ENCODE measurements around the gene JARID2.
"Not testable (repeated sequence)": the region's sequence is repeated elsewhere in the genome, so short reads cannot be mapped to it uniquely, and the experiment has no call there.

The JARID2 gene

GRCh38 chr6:15410752-15411151, 164.9 kb downstream of the JARID2 start:
- no peak overlapping the region for H3K4me3 ChIP-seq (ENCODE audit: low read depth, low read length)
- DNase-seq (ENCODE audit: low read depth): no peak
- TF ChIP-seq CTCF (IDR thresholded peaks at IDR 0.05; ENCODE audit: control insufficient read depth, extremely low read depth, insufficient read depth): no peak

- H3K4me3 ChIP-seq (ENCODE audit: low read depth, low read length): no peak overlapping the region
- no peak for DNase-seq (ENCODE audit: low read depth)
- TF ChIP-seq CTCF (IDR thresholded peaks at IDR 0.05; ENCODE audit: control insufficient read depth, extremely low read depth, insufficient read depth): no peak
Measured at GRCh38 chr6:15411766-15412165, 165.9 kb downstream of the JARID2 start.

GRCh38 chr6:15412767-15413166, 166.9 kb downstream of the JARID2 start:
- no peak for TF ChIP-seq CTCF (IDR thresholded peaks at IDR 0.05; ENCODE audit: control insufficient read depth, extremely low read depth, insufficient read depth)
- no peak for DNase-seq (ENCODE audit: low read depth)
- H3K4me3 ChIP-seq (ENCODE audit: low read depth, low read length): no peak overlapping the region

- H3K4me3 ChIP-seq (ENCODE audit: low read depth, low read length): no peak overlapping the region
- DNase-seq (ENCODE audit: low read depth): no peak
- TF ChIP-seq CTCF (IDR thresholded peaks at IDR 0.05; ENCODE audit: control insufficient read depth, extremely low read depth, insufficient read depth): no peak
Measured at GRCh38 chr6:15413466-15414234, 167.8 kb downstream of the JARID2 start.

GRCh38 chr6:15414235-15414612, 168.4 kb downstream of the JARID2 start:
- no peak for DNase-seq (ENCODE audit: low read depth)
- H3K4me3 ChIP-seq (ENCODE audit: low read depth, low read length): no peak overlapping the region
- TF ChIP-seq CTCF (IDR thresholded peaks at IDR 0.05; ENCODE audit: control insufficient read depth, extremely low read depth, insufficient read depth): no peak

GRCh38 chr6:15415622-15416021, 169.8 kb downstream of the JARID2 start:
- not testable (repeated sequence) for H3K4me3 ChIP-seq (ENCODE audit: low read depth, low read length); DNase-seq (ENCODE audit: low read depth)

GRCh38 chr6:15416932-15417509, 171.2 kb downstream of the JARID2 start:
- H3K4me3 ChIP-seq (ENCODE audit: low read depth, low read length): no peak overlapping the region
- DNase-seq (ENCODE audit: low read depth): no peak
- TF ChIP-seq CTCF (IDR thresholded peaks at IDR 0.05; ENCODE audit: control insufficient read depth, extremely low read depth, insufficient read depth): no peak
